ENCODE data around the gene SOHLH1. TPM values are rescaled to one million over a fixed set of nuclear protein-coding genes. Genes with fewer than 3 reads are reported as not detected.

Gene SOHLH1
- total and polyA plus RNA-seq, 2 of the 4 experiments (the other 2 are of a cell fraction): not detected

DNA sequence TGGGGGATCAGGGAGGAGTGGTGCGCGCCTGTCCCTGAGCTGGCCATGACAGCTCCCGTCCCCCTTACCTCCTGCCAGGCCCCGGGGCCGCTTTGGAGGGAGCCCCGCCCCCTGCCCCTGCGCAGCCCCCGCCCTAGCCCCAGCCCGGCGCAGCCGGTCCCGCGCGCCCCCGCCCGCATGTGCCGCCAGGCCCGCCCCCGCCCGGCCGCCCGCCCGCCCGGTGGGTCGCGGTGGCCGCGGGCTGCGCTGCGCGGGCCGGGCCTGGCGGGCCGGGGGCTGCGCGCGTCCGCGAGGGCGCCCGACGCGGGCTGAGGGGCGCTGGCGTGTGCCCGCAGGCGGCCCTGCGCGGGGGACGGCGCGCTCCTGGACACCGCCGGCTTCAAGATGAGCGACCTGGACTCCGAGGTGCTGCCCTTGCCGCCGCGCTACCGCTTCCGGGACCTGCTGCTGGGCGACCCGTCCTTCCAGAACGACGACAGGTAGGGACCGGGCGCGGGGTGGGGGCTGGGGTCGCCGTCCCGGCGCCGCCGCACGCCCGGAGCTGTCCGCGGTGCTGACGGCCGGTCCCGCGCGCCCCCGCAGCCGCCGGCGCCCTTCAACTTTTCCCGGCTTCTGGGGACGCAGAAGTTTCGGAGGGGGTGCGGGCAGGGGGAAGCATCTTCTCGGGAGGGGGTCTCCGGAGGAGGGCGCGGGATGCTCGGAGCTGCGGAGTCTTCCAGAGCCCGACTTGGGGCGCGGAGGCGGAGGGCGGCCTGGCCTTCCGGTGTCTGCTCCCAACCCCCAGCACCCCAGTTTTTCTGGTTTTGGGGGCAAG, 15.2 kb upstream of the SOHLH1 start:
- in situ Hi-C loops (cut with MboI; ENCODE audit: low sequenced_read_pairs) (no loop called here), intact Hi-C loops (cut with micrococcal nuclease) (no loop called here), dilution Hi-C loops (cut with HindIII; ENCODE audit: low sequenced_read_pairs, unreplicated experiment) (no loop called here)
- Histone ChIP-seq H2AFZ (replicated peaks; ENCODE audit: low read length, poor library complexity) (no peak overlapping the region), H3K4ac (ENCODE audit: low read depth, low read length) (no peak overlapping the region), H2AK5ac (ENCODE audit: low read depth, low read length) (no peak overlapping the region), H4K20me1 (ENCODE audit: insufficient read depth, low read length) (no peaks in the 10 kb centered on the region), H3K4me2 (ENCODE audit: low read depth, low read length) (no peak overlapping the region), H2BK5ac (ENCODE audit: low read depth, low read length, poor library complexity, severe bottlenecking) (no peak overlapping the region), H3K4me1 (ENCODE audit: control insufficient read depth, insufficient read depth, low read length) (no peaks in the 10 kb centered on the region), H2BK120ac (ENCODE audit: low read depth, low read length) (no peak overlapping the region), H3K9me1 (ENCODE audit: insufficient read depth, low read length) (no peaks in the 10 kb centered on the region), H3K14ac (replicated peaks; ENCODE audit: low read depth, low read length) (no peak overlapping the region), H4K5ac (ENCODE audit: low read depth, low read length) (no peak overlapping the region), H2BK20ac (ENCODE audit: low read depth, low read length) (no peak overlapping the region), H4K91ac (ENCODE audit: insufficient read depth, low read depth, low read length) (no peak overlapping the region), H3K18ac (ENCODE audit: low read depth, low read length) (no peak overlapping the region), H3K23ac (ENCODE audit: low read depth, low read length) (no peak overlapping the region), H3K56ac (ENCODE audit: extremely low read depth, insufficient read depth, low read length) (no peak overlapping the region), H3K4me3 (ENCODE audit: insufficient read depth, low read depth, low read length) (no peak overlapping the region), H3K79me1 (ENCODE audit: low read depth in 1 of 2, low read length in 2 of 2) (no peaks in the 10 kb centered on the region), H3K27ac (ENCODE audit: insufficient read depth, low read length) (no peak overlapping the region), H4K8ac (ENCODE audit: low read depth in 2 of 2, low read length in 2 of 2) (no peak overlapping the region), H3K36me3 (ENCODE audit: control insufficient read depth, insufficient read depth, low read length) (no peaks in the 10 kb centered on the region), H3K9me3 (ENCODE audit: control insufficient read depth, insufficient read depth, low read length) (no peaks in the 10 kb centered on the region), H3K27me3 (ENCODE audit: control insufficient read depth, insufficient read depth, low read length) (peaks cover 29% of the 10 kb centered on the region), H3K9ac (ENCODE audit: low read depth, low read length) (no peak overlapping the region), H2AK9ac (replicated peaks; ENCODE audit: low read depth, low read length, poor library complexity) (no peak overlapping the region), H2BK15ac (ENCODE audit: low read depth, low read length) (no peak overlapping the region)
- ATAC-seq (ENCODE audit: low read depth) (peak; percentile 29; the same call in 1 of the 2 replicates), DNase-seq (no peak)
- no peak for TF ChIP-seq SMC3 (IDR thresholded peaks at IDR 0.05; ENCODE audit: low read depth, low read length)
- TF ChIP-seq, protein P1, sequence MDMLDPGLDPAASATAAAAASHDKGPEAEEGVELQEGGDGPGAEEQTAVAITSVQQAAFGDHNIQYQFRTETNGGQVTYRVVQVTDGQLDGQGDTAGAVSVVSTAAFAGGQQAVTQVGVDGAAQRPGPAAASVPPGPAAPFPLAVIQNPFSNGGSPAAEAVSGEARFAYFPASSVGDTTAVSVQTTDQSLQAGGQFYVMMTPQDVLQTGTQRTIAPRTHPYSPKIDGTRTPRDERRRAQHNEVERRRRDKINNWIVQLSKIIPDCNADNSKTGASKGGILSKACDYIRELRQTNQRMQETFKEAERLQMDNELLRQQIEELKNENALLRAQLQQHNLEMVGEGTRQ (IDR thresholded peaks at IDR 0.05; ENCODE audit: low read depth, low read length): no peak
- TF ChIP-seq, protein P2, sequence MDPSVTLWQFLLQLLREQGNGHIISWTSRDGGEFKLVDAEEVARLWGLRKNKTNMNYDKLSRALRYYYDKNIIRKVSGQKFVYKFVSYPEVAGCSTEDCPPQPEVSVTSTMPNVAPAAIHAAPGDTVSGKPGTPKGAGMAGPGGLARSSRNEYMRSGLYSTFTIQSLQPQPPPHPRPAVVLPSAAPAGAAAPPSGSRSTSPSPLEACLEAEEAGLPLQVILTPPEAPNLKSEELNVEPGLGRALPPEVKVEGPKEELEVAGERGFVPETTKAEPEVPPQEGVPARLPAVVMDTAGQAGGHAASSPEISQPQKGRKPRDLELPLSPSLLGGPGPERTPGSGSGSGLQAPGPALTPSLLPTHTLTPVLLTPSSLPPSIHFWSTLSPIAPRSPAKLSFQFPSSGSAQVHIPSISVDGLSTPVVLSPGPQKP (IDR thresholded peaks at IDR 0.05; ENCODE audit: borderline replicate concordance, low read depth, low read length): no peak
- ChIA-PET CTCF (interaction anchor here (1.4 kb wide), 1 partner anchor 18 kb away, joined by 3 read pairs; no protein-coding TSS in a partner anchor), POLR2A (ENCODE audit: unreplicated experiment) (no interaction called here)
- WGBS, 2 experiments (ENCODE audit: extremely low coverage in 2 of 2, insufficient read length in 1 of 2): 3% methylated on average over 6 of the region's 103 CpGs; no CpG with 5 or more reads in 1 of the 2 experiments
- no TSS peak for BruUV-seq (replicated peaks)
